Measurements from ENCODE around the gene ABHD1. TPM values are rescaled to one million over a fixed set of nuclear protein-coding genes. Genes with fewer than 3 reads are reported as not detected.
"Not testable (repeated sequence)": the region's sequence is repeated elsewhere in the genome, so short reads cannot be mapped to it uniquely, and the experiment has no call there.

ABHD1 gene
- total and polyA plus RNA-seq, 2 donors, result 0.09 to 0.27 TPM

GRCh38 chr2:27118525-27119329, 4.9 kb upstream of the ABHD1 start, which contains the start of gene CGREF1:
CGREF1 (minus strand) TSS chr2:27119128; CDS start chr2:27104366, 14,762 bp downstream.
- Histone ChIP-seq H3K36me3 (ENCODE audit: control insufficient read depth in 2 of 2, insufficient read depth in 2 of 2, low read length in 1 of 2) (no peaks in the 10 kb centered on the region), H3K27ac (ENCODE audit: low read depth in 1 of 2, low read length in 1 of 2) (no peak within 1 kb of the TSS), H3K4me1 (ENCODE audit: control insufficient read depth in 2 of 2, insufficient read depth in 2 of 2, low read length in 2 of 2) (peaks cover 4 to 11% of the 10 kb centered on the region in 2 donors), H3K27me3 (ENCODE audit: control insufficient read depth in 2 of 2, insufficient read depth in 1 of 2, low read length in 1 of 2) (peaks cover 35 to 78% of the 10 kb centered on the region in 2 donors), H3K4me3 (ENCODE audit: low read length in 2 of 2) (peak within 1 kb of the TSS in 1 of 2 donors; percentile 33), H3K9me3 (ENCODE audit: control insufficient read depth in 2 of 2, insufficient read depth in 1 of 2, low read length in 1 of 2) (no peaks in the 10 kb centered on the region)
- 6% methylated on average over 84 of the region's 84 CpGs for WGBS
- no peak for DNase-seq (ENCODE audit: low read depth in 6 of 9, low spot score in 9 of 9)

GRCh38 chr2:27119330-27119670, 4.3 kb upstream of the ABHD1 start:
- 90% methylated on average over 8 of the region's 8 CpGs for WGBS
- not testable (repeated sequence) for H3K36me3 ChIP-seq (ENCODE audit: control insufficient read depth in 2 of 2, insufficient read depth in 2 of 2, low read length in 1 of 2); H3K4me3 ChIP-seq (ENCODE audit: low read length in 2 of 2); H3K9me3 ChIP-seq (ENCODE audit: control insufficient read depth in 2 of 2, insufficient read depth in 1 of 2, low read length in 1 of 2); DNase-seq (ENCODE audit: low read depth in 6 of 9, low spot score in 9 of 9); H3K27ac ChIP-seq (ENCODE audit: low read depth in 1 of 2, low read length in 1 of 2)
- Histone ChIP-seq H3K27me3 (ENCODE audit: control insufficient read depth in 2 of 2, insufficient read depth in 1 of 2, low read length in 1 of 2) (peaks cover 35 to 84% of the 10 kb centered on the region in 2 donors), H3K4me1 (ENCODE audit: control insufficient read depth in 2 of 2, insufficient read depth in 2 of 2, low read length in 2 of 2) (peaks cover 5 to 14% of the 10 kb centered on the region in 2 donors)

GRCh38 chr2:27121906-27122305, 1.7 kb upstream of the ABHD1 start:
- no peaks in the 10 kb centered on the region for H3K36me3 ChIP-seq (ENCODE audit: control insufficient read depth in 2 of 2, insufficient read depth in 2 of 2, low read length in 1 of 2)
- peaks cover 35 to 76% of the 10 kb centered on the region in 2 donors for H3K27me3 ChIP-seq (ENCODE audit: control insufficient read depth in 2 of 2, insufficient read depth in 1 of 2, low read length in 1 of 2)
- 88% methylated on average over 2 of the region's 2 CpGs for WGBS
- H3K9me3 ChIP-seq (ENCODE audit: control insufficient read depth in 2 of 2, insufficient read depth in 1 of 2, low read length in 1 of 2), result no peaks in the 10 kb centered on the region
- peaks cover 5 to 14% of the 10 kb centered on the region in 2 donors for H3K4me1 ChIP-seq (ENCODE audit: control insufficient read depth in 2 of 2, insufficient read depth in 2 of 2, low read length in 2 of 2)
- DNase-seq (ENCODE audit: low read depth in 6 of 9, low spot score in 9 of 9), result no peak
- H3K4me3 ChIP-seq (ENCODE audit: low read length in 2 of 2), result no peak overlapping the region
- no peak overlapping the region for H3K27ac ChIP-seq (ENCODE audit: low read depth in 1 of 2, low read length in 1 of 2)

- H3K4me1 ChIP-seq (ENCODE audit: control insufficient read depth in 2 of 2, insufficient read depth in 2 of 2, low read length in 2 of 2), result peaks cover 5 to 14% of the 10 kb centered on the region in 2 donors
- WGBS, result 98% methylated on average over 7 of the region's 7 CpGs
- peaks cover 34 to 67% of the 10 kb centered on the region in 2 donors for H3K27me3 ChIP-seq (ENCODE audit: control insufficient read depth in 2 of 2, insufficient read depth in 1 of 2, low read length in 1 of 2)
- H3K27ac ChIP-seq (ENCODE audit: low read depth in 1 of 2, low read length in 1 of 2), result no peak overlapping the region
- no peaks in the 10 kb centered on the region for H3K36me3 ChIP-seq (ENCODE audit: control insufficient read depth in 2 of 2, insufficient read depth in 2 of 2, low read length in 1 of 2)
- no peaks in the 10 kb centered on the region for H3K9me3 ChIP-seq (ENCODE audit: control insufficient read depth in 2 of 2, insufficient read depth in 1 of 2, low read length in 1 of 2)
- DNase-seq (ENCODE audit: low read depth in 6 of 9, low spot score in 9 of 9), result no peak
- H3K4me3 ChIP-seq (ENCODE audit: low read length in 2 of 2), result no peak overlapping the region
Measured at GRCh38 chr2:27122791-27123190, 824 bp upstream of the ABHD1 start.

- Histone ChIP-seq H3K4me3 (ENCODE audit: low read length in 2 of 2) (no peak overlapping the region), H3K36me3 (ENCODE audit: control insufficient read depth in 2 of 2, insufficient read depth in 2 of 2, low read length in 1 of 2) (peaks cover 6 to 8% of the 10 kb centered on the region in 2 donors), H3K27ac (ENCODE audit: low read depth in 1 of 2, low read length in 1 of 2) (no peak overlapping the region), H3K27me3 (ENCODE audit: control insufficient read depth in 2 of 2, insufficient read depth in 1 of 2, low read length in 1 of 2) (peaks cover 14 to 46% of the 10 kb centered on the region in 2 donors), H3K4me1 (ENCODE audit: control insufficient read depth in 2 of 2, insufficient read depth in 2 of 2, low read length in 2 of 2) (peaks cover 5 to 11% of the 10 kb centered on the region in 2 donors), H3K9me3 (ENCODE audit: control insufficient read depth in 2 of 2, insufficient read depth in 1 of 2, low read length in 1 of 2) (no peaks in the 10 kb centered on the region)
- WGBS, result 97% methylated on average over 3 of the region's 3 CpGs
- no peak for DNase-seq (ENCODE audit: low read depth in 6 of 9, low spot score in 9 of 9)
Measured at GRCh38 chr2:27125104-27125503, 1.5 kb downstream of the ABHD1 start.

GRCh38 chr2:27126252-27126710, 2.7 kb downstream of the ABHD1 start:
- no peak overlapping the region for H3K27ac ChIP-seq (ENCODE audit: low read depth in 1 of 2, low read length in 1 of 2)
- peaks cover 6 to 34% of the 10 kb centered on the region in 2 donors for H3K27me3 ChIP-seq (ENCODE audit: control insufficient read depth in 2 of 2, insufficient read depth in 1 of 2, low read length in 1 of 2)
- H3K4me1 ChIP-seq (ENCODE audit: control insufficient read depth in 2 of 2, insufficient read depth in 2 of 2, low read length in 2 of 2), result peaks cover 5 to 11% of the 10 kb centered on the region in 2 donors
- no peaks in the 10 kb centered on the region for H3K9me3 ChIP-seq (ENCODE audit: control insufficient read depth in 2 of 2, insufficient read depth in 1 of 2, low read length in 1 of 2)
- H3K36me3 ChIP-seq (ENCODE audit: control insufficient read depth in 2 of 2, insufficient read depth in 2 of 2, low read length in 1 of 2), result peaks cover 18 to 20% of the 10 kb centered on the region in 2 donors
- H3K4me3 ChIP-seq (ENCODE audit: low read length in 2 of 2), result no peak overlapping the region
- whole genome bisulfite sequencing, result 70% methylated on average over 5 of the region's 5 CpGs
- DNase-seq (ENCODE audit: low read depth in 6 of 9, low spot score in 9 of 9), result no peak

GRCh38 chr2:27127883-27128667, 4.5 kb downstream of the ABHD1 start:
- no peak overlapping the region for H3K4me3 ChIP-seq (ENCODE audit: low read length in 2 of 2)
- peaks cover 34 to 36% of the 10 kb centered on the region in 2 donors for H3K36me3 ChIP-seq (ENCODE audit: control insufficient read depth in 2 of 2, insufficient read depth in 2 of 2, low read length in 1 of 2)
- H3K27me3 ChIP-seq (ENCODE audit: control insufficient read depth in 2 of 2, insufficient read depth in 1 of 2, low read length in 1 of 2), result peaks cover 0 to 16% of the 10 kb centered on the region in 2 donors
- no peak overlapping the region for H3K27ac ChIP-seq (ENCODE audit: low read depth in 1 of 2, low read length in 1 of 2)
- DNase-seq (ENCODE audit: low read depth in 6 of 9, low spot score in 9 of 9), result no peak
- peaks cover 5 to 13% of the 10 kb centered on the region in 2 donors for H3K4me1 ChIP-seq (ENCODE audit: control insufficient read depth in 2 of 2, insufficient read depth in 2 of 2, low read length in 2 of 2)
- WGBS, result 95% methylated on average over 9 of the region's 9 CpGs
- no peaks in the 10 kb centered on the region for H3K9me3 ChIP-seq (ENCODE audit: control insufficient read depth in 2 of 2, insufficient read depth in 1 of 2, low read length in 1 of 2)

- Histone ChIP-seq H3K36me3 (ENCODE audit: control insufficient read depth in 2 of 2, insufficient read depth in 2 of 2, low read length in 1 of 2) (peaks cover 34 to 36% of the 10 kb centered on the region in 2 donors), H3K4me3 (ENCODE audit: low read length in 2 of 2) (no peak overlapping the region), H3K27me3 (ENCODE audit: control insufficient read depth in 2 of 2, insufficient read depth in 1 of 2, low read length in 1 of 2) (peaks cover 0 to 7% of the 10 kb centered on the region in 2 donors), H3K27ac (ENCODE audit: low read depth in 1 of 2, low read length in 1 of 2) (no peak overlapping the region), H3K4me1 (ENCODE audit: control insufficient read depth in 2 of 2, insufficient read depth in 2 of 2, low read length in 2 of 2) (peaks cover 5 to 14% of the 10 kb centered on the region in 2 donors), H3K9me3 (ENCODE audit: control insufficient read depth in 2 of 2, insufficient read depth in 1 of 2, low read length in 1 of 2) (no peaks in the 10 kb centered on the region)
- 96% methylated on average over 11 of the region's 11 CpGs for WGBS
- no peak for DNase-seq (ENCODE audit: low read depth in 6 of 9, low spot score in 9 of 9)
Measured at GRCh38 chr2:27128668-27129571, 5.3 kb downstream of the ABHD1 start.
